HepG2 (cell line): ENCODE results near the gene KRT33A. TPM values are rescaled to one million over a fixed set of nuclear protein-coding genes. Genes with fewer than 3 reads are reported as not detected.

ENCODE experiments used
- ATAC-seq: fragments of 200-7000 bp; cut with Tn5 transposase; 3 replicates; pipeline ENCODE4 v1.9.1; 2020; ENCODE audit warnings: mild to moderate bottlenecking, moderate library complexity
- BruUV-seq: library from RNA; stranded (reverse); fragments of 400-500 nt; replicated peaks from 2 replicates; lab custom pipeline; 2021; lab: Mats Ljungman, UMichigan
- CTCF ChIA-PET: fragments of 300-600 bp; formaldehyde crosslinking; extraction: SDS; loops from one replicate; lab custom pipeline; 2021; ENCODE audit warnings: low total read pairs, inconsistent platforms, low intra/inter-chr PET ratio; lab: Yijun Ruan, JAX
- POLR2A ChIA-PET: fragments of 350-600 bp; sonication (Branson Sonifier 250); formaldehyde crosslinking; loops from one replicate; lab custom pipeline; 2020; ENCODE audit warnings: antibody characterized with exemption, inconsistent platforms; lab: Yijun Ruan, JAX
- DNase-seq: peaks from one replicate; pipeline ENCODE4 v3.0.0-alpha.2; 2015; ENCODE audit warnings: low spot score
- FAIRE-seq: peaks from 3 replicates; lab custom pipeline; 2011; peaks lifted over from hg19 to GRCh38; lab: Jason Lieb, UNC
- H2AFZ ChIP-seq: one replicate; pipeline ENCODE4 v1.6.1; 2011; ENCODE audit warnings: low read length, inconsistent platforms
- H3K27ac ChIP-seq: fragments of 300-600 bp; 3 replicates; pipeline ENCODE4 v1.8.0; 2011; ENCODE audit warnings: mixed run types, mild to moderate bottlenecking, mixed read lengths, low read length, inconsistent platforms; ENCODE audit not compliant: insufficient read depth; ENCODE audit errors: extremely low read length
- H3K27me3 ChIP-seq, 2 experiments: fragments of 200-600 bp in 1 of 2; 2 replicates in 1 of 2; 3 replicates in 1 of 2; pipeline versions ENCODE4 v1.6.0 to v1.8.0; 2011; ENCODE audit warnings: low read length in 2 of 2, mild to moderate bottlenecking in 2 of 2, moderate library complexity in 2 of 2, inconsistent platforms in 1 of 2; ENCODE audit not compliant: insufficient read depth in 2 of 2, control insufficient read depth in 1 of 2
- H3K36me3 ChIP-seq, 2 experiments: fragments of 200-600 bp in 1 of 2; replicated peaks in 1 of 2; 2 replicates in 1 of 2; 3 replicates in 1 of 2; pipeline versions ENCODE4 v1.5.1 to v1.8.0; 2011; ENCODE audit warnings: low read length in 2 of 2, inconsistent platforms in 1 of 2; ENCODE audit not compliant: insufficient read depth in 2 of 2, control insufficient read depth in 1 of 2
- H3K4me1 ChIP-seq: 2 replicates; pipeline ENCODE4 v1.5.1; 2012; ENCODE audit warnings: low read length, inconsistent platforms; ENCODE audit not compliant: insufficient read depth
- H3K4me2 ChIP-seq: 2 replicates; pipeline ENCODE4 v1.6.0; 2011; ENCODE audit warnings: low read depth, low read length, inconsistent platforms
- H3K4me3 ChIP-seq, 3 experiments: fragments of 200-600 bp in 1 of 3; sonication (generic), shearing (Covaris generic) in 1 of 3; replicated peaks in 1 of 3; 2 replicates each; pipeline ENCODE4 v1.5.1; 2011 to 2016; ENCODE audit warnings: low read length in 3 of 3, inconsistent platforms in 2 of 3, low read depth in 2 of 3, mild to moderate bottlenecking in 2 of 3, control low read depth in 1 of 3, mixed read lengths in 1 of 3; ENCODE audit not compliant: insufficient read depth in 1 of 3
- H3K79me2 ChIP-seq: one replicate; pipeline ENCODE4 v1.6.1; 2011; ENCODE audit warnings: low read length, inconsistent platforms; ENCODE audit not compliant: insufficient read depth
- H3K9ac ChIP-seq: 2 replicates; pipeline ENCODE4 v1.6.0; 2011; ENCODE audit warnings: mild to moderate bottlenecking, low read depth, low read length, inconsistent platforms; ENCODE audit not compliant: insufficient read depth
- H3K9me3 ChIP-seq: 2 replicates; pipeline ENCODE4 v1.5.1; 2012; ENCODE audit warnings: mild to moderate bottlenecking, low read length
- H4K20me1 ChIP-seq: 2 replicates; pipeline ENCODE4 v1.6.0; 2011; ENCODE audit warnings: inconsistent platforms, mild to moderate bottlenecking, low read length, moderate library complexity; ENCODE audit not compliant: insufficient read depth
- HNRNPH1 ChIP-seq: fragments of 200-400 bp; formaldehyde crosslinking; optimal IDR thresholded peaks from 2 replicates; pipeline ENCODE3; 2017; ENCODE audit warnings: mild to moderate bottlenecking, low read depth, low read length
- IKZF4 ChIP-seq: sonication (generic); formaldehyde crosslinking; IDR thresholded peaks from 2 replicates; pipeline ENCODE4 v1.5.1; 2020; ENCODE audit warnings: borderline replicate concordance, mild to moderate bottlenecking, low read depth, missing genetic modification reagents; ENCODE audit errors: not compliant biosample characterization
- IRX3 ChIP-seq: sonication (generic); formaldehyde crosslinking; IDR thresholded peaks from 2 replicates; pipeline ENCODE4 v1.8.1; 2023; ENCODE audit warnings: mild to moderate bottlenecking, low read depth, missing genetic modification reagents, borderline replicate concordance
- NAIF1 ChIP-seq: sonication (generic); formaldehyde crosslinking; IDR thresholded peaks from 2 replicates; pipeline ENCODE4 v1.5.0; 2020; ENCODE audit warnings: mild to moderate bottlenecking, missing genetic modification reagents, borderline replicate concordance
- YY1 ChIP-seq: IDR thresholded peaks from 2 replicates; pipeline ENCODE4 v1.6.1; 2011; ENCODE audit warnings: low read length, low read depth, moderate library complexity, mild to moderate bottlenecking; ENCODE audit not compliant: insufficient read depth, insufficient replicate concordance
- ZNF143 ChIP-seq: sonication (generic); formaldehyde crosslinking; IDR thresholded peaks from 2 replicates; pipeline ENCODE4 v1.4.0; 2020; ENCODE audit warnings: missing genetic modification reagents
- ZNF17 ChIP-seq: sonication (generic); formaldehyde crosslinking; IDR thresholded peaks from 2 replicates; pipeline ENCODE4 v1.5.0; 2020; ENCODE audit warnings: mild to moderate bottlenecking, missing genetic modification reagents
- ZNF496 ChIP-seq: sonication (generic); formaldehyde crosslinking; IDR thresholded peaks from 2 replicates; pipeline ENCODE4 v1.8.1; 2023; ENCODE audit warnings: mild to moderate bottlenecking, moderate library complexity, missing genetic modification reagents; ENCODE audit not compliant: insufficient replicate concordance
- ZNF589 ChIP-seq: sonication (generic); formaldehyde crosslinking; conservative IDR thresholded peaks from 2 replicates; pipeline ENCODE4 v1.8.0; 2022; ENCODE audit warnings: mild to moderate bottlenecking, moderate library complexity, missing genetic modification reagents
- ZNF660 ChIP-seq: sonication (generic); formaldehyde crosslinking; IDR thresholded peaks from 2 replicates; pipeline ENCODE4 v1.5.1; 2020; ENCODE audit warnings: mild to moderate bottlenecking, low read depth, missing genetic modification reagents, borderline replicate concordance
- ZNF713 ChIP-seq: sonication (generic); formaldehyde crosslinking; IDR thresholded peaks from 2 replicates; pipeline ENCODE4 v1.4.0; 2020; ENCODE audit warnings: mild to moderate bottlenecking, missing genetic modification reagents
- ZNF768 ChIP-seq: sonication (generic); formaldehyde crosslinking; IDR thresholded peaks from 2 replicates; pipeline ENCODE4 v1.4.0; 2020; ENCODE audit warnings: missing genetic modification reagents
- ZNF839 ChIP-seq: sonication (generic); formaldehyde crosslinking; IDR thresholded peaks from 2 replicates; pipeline ENCODE4 v1.4.0; 2020; ENCODE audit warnings: missing genetic modification reagents, mild to moderate bottlenecking, borderline replicate concordance
- WGBS: methylation state at CpG from one replicate; pipeline ENCODE4 v1.1.6; 2017; ENCODE audit warnings: low lambda C conversion rate; 5-methylcytosine and 5-hydroxymethylcytosine counted together
- in situ Hi-C: cut with HindIII; loops from 2 replicates; pipeline ENCODE4 v1.10.0; 2017; ENCODE audit warnings: low pct_unique_long_range_greater_than_20kb; ENCODE audit not compliant: extremely low pct_ligation_motif_present
- intact Hi-C: fragments of 100-400 bp; cut with micrococcal nuclease; formaldehyde crosslinking; loops from one replicate; pipeline ENCODE4 v1.10.0; 2022; ENCODE audit not compliant: unreplicated experiment
- polyA plus RNA-seq, 8 experiments: library from polyadenylated mRNA; depleted of rRNA in 3 of 8; stranded (reverse) in 7 of 8; unstranded in 1 of 8; fragments of >200 nt; fragmentation: Illumina TruSeq in 4 of 8; extraction: Trizol in 4 of 8; gene quantifications; 2 replicates each; pipeline versions ENCODE4 v1.2.1 to v1.2.3, GENCODE V29; 2011 to 2016; ENCODE audit warnings: low read depth in 4 of 8, missing spikeins in 1 of 8, mixed read lengths in 1 of 8; ENCODE audit not compliant: insufficient read depth in 1 of 8
- total RNA-seq, 5 experiments: library from RNA; depleted of rRNA; stranded (reverse); fragments of >200 nt; fragmentation: Illumina TruSeq; extraction: Trizol; gene quantifications; 2 replicates each; pipeline ENCODE4 v1.2.3, GENCODE V29; 2016; ENCODE audit warnings: low read depth in 1 of 5
- TF ChIP-seq, protein P1 (sequence below): sonication (generic); formaldehyde crosslinking; conservative IDR thresholded peaks from 2 replicates; pipeline ENCODE4 v1.8.0; 2022; ENCODE audit warnings: mild to moderate bottlenecking, moderate library complexity, missing genetic modification reagents
- TF ChIP-seq, protein P2 (sequence below): sonication (generic); formaldehyde crosslinking; IDR thresholded peaks from 2 replicates; pipeline ENCODE4 v1.5.1; 2020; ENCODE audit warnings: missing genetic modification reagents, mild to moderate bottlenecking, borderline replicate concordance
- TF ChIP-seq, protein P3 (sequence below): sonication (generic); formaldehyde crosslinking; IDR thresholded peaks from 2 replicates; pipeline ENCODE4 v1.8.0; 2022; ENCODE audit warnings: mild to moderate bottlenecking, missing genetic modification reagents; ENCODE audit not compliant: insufficient replicate concordance

KRT33A gene
- total and polyA plus RNA-seq, 2 of the 13 experiments (the other 11 are each of a cell fraction or from before 2014, with no cell fraction given): not detected

DNA sequence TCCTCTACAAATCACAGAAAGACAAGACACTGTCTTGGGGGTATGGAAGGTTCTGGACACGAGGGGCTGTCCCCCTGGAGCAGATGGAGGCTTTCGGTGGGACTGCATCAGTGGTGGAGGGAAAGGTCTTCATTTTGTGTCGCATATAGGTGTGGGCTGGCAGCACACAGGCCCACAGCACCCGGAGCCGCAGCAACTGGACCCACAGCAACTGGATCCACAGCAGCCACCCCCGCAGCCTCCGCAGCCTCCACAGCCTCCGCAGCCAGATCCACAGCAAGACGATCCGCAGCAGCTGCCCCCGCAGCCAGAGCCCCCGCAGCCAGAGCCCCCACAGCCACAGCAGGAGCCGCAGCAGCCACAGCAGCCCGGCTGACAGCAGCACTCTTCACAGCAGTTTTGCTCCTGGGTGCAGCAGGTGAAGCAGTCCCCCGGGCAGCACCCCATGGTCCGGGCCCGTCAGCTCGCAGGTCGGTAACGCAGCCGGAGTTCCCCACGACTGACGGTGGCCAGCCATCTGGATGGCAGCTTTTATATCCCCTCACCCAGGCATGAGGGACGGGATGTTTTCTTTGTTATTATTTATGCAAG lies 35.3 kb downstream of the KRT33A start, which contains the start of gene KRTAP17-1:
Gene KRTAP17-1 (minus strand): TSS at position 507 of the 591 bp plus-strand sequence. CDS start 60 bp downstream, at position 447.
- no peaks in the 10 kb centered on the region for H3K36me3 ChIP-seq
- H3K4me1 ChIP-seq: no peaks in the 10 kb centered on the region
- no peaks in the 10 kb centered on the region for H3K79me2 ChIP-seq
- ChIA-PET POLR2A (no interaction called here), CTCF (no interaction called here)
- no peak for DNase-seq
- no peak within 1 kb of the TSS for H3K4me3 ChIP-seq
- peaks cover 2 to 24% of the 10 kb centered on the region in 2 experiments; a peak in 3 of 5 replicates for H3K27me3 ChIP-seq
- intact Hi-C loops (no loop called here), in situ Hi-C loops (no loop called here)
- no peak within 1 kb of the TSS for H3K4me2 ChIP-seq
- no peak within 1 kb of the TSS for H2AFZ ChIP-seq
- H3K27ac ChIP-seq: no peak within 1 kb of the TSS
- no TSS peak for BruUV-seq
- FAIRE-seq: no peak
- H3K9ac ChIP-seq: no peak within 1 kb of the TSS
- H4K20me1 ChIP-seq: no peaks in the 10 kb centered on the region
- ATAC-seq: no peak
- peaks cover 10% of the 10 kb centered on the region; the same call in 1 of the 2 replicates for H3K9me3 ChIP-seq
- 47% methylated on average over 9 of the region's 24 CpGs for WGBS
- TF ChIP-seq, protein P1, sequence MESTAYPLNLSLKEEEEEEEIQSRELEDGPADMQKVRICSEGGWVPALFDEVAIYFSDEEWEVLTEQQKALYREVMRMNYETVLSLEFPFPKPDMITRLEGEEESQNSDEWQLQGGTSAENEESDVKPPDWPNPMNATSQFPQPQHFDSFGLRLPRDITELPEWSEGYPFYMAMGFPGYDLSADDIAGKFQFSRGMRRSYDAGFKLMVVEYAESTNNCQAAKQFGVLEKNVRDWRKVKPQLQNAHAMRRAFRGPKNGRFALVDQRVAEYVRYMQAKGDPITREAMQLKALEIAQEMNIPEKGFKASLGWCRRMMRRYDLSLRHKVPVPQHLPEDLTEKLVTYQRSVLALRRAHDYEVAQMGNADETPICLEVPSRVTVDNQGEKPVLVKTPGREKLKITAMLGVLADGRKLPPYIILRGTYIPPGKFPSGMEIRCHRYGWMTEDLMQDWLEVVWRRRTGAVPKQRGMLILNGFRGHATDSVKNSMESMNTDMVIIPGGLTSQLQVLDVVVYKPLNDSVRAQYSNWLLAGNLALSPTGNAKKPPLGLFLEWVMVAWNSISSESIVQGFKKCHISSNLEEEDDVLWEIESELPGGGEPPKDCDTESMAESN (CRISPR knock-in tag): no peak
- no peak for TF ChIP-seq ZNF496
- no peak for TF ChIP-seq ZNF839 (CRISPR knock-in tag)
- TF ChIP-seq YY1: no peak
- TF ChIP-seq ZNF589 (CRISPR knock-in tag): no peak
- TF ChIP-seq, protein P2, sequence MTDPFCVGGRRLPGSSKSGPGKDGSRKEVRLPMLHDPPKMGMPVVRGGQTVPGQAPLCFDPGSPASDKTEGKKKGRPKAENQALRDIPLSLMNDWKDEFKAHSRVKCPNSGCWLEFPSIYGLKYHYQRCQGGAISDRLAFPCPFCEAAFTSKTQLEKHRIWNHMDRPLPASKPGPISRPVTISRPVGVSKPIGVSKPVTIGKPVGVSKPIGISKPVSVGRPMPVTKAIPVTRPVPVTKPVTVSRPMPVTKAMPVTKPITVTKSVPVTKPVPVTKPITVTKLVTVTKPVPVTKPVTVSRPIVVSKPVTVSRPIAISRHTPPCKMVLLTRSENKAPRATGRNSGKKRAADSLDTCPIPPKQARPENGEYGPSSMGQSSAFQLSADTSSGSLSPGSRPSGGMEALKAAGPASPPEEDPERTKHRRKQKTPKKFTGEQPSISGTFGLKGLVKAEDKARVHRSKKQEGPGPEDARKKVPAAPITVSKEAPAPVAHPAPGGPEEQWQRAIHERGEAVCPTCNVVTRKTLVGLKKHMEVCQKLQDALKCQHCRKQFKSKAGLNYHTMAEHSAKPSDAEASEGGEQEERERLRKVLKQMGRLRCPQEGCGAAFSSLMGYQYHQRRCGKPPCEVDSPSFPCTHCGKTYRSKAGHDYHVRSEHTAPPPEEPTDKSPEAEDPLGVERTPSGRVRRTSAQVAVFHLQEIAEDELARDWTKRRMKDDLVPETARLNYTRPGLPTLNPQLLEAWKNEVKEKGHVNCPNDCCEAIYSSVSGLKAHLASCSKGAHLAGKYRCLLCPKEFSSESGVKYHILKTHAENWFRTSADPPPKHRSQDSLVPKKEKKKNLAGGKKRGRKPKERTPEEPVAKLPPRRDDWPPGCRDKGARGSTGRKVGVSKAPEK (CRISPR knock-in tag): no peak
- TF ChIP-seq ZNF713 (CRISPR knock-in tag): no peak
- no peak for TF ChIP-seq ZNF768 (CRISPR knock-in tag)
- no peak for TF ChIP-seq IKZF4 (CRISPR knock-in tag)
- TF ChIP-seq, protein P3, sequence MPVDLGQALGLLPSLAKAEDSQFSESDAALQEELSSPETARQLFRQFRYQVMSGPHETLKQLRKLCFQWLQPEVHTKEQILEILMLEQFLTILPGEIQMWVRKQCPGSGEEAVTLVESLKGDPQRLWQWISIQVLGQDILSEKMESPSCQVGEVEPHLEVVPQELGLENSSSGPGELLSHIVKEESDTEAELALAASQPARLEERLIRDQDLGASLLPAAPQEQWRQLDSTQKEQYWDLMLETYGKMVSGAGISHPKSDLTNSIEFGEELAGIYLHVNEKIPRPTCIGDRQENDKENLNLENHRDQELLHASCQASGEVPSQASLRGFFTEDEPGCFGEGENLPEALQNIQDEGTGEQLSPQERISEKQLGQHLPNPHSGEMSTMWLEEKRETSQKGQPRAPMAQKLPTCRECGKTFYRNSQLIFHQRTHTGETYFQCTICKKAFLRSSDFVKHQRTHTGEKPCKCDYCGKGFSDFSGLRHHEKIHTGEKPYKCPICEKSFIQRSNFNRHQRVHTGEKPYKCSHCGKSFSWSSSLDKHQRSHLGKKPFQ: no peak
- TF ChIP-seq ZNF17 (CRISPR knock-in tag): no peak
- no peak for TF ChIP-seq NAIF1 (CRISPR knock-in tag)
- TF ChIP-seq ZNF143 (CRISPR knock-in tag): no peak
- TF ChIP-seq IRX3: no peak
- TF ChIP-seq HNRNPH1: no peak
- TF ChIP-seq ZNF660 (CRISPR knock-in tag): no peak
